DMS53 treated with DMSO at 0.1 percent for 48 hours (cell line): ENCODE data around the gene ADAMTSL1.

Source experiments
- DNase-seq: peaks from one replicate; lab custom pipeline; 2025; ENCODE audit not compliant: unreplicated experiment; lab: John Stamatoyannopoulos, UW

Gene ADAMTSL1

GRCh38 chr9:18466101-18466500 is 7.9 kb upstream of the ADAMTSL1 start:
- DNase-seq = no peak

DNA sequence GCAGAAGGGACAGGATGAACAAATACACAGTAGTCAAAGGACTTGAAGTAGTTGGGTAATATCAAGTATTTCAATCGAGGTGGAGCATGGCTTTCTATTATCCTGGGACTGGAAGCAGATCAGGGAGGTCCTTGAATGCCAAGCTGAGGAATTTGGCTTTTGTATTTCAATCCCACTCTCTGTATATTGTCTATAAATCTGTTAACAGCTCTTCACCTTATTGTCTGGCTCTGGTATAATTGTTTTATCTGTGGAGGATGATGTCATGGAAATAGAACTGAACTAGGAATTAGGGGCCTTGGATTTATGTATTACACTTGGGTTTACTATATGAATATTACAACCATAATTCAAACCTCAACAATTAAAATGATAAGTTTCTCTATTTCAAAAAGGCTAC is 6.3 kb upstream of the ADAMTSL1 start:
- no peak for DNase-seq

- DNase-seq = no peak
These were observed 1.5 kb upstream of the ADAMTSL1 start for GRCh38 chr9:18472435-18472834.

- no peak for DNase-seq
These were observed 1.1 kb upstream of the ADAMTSL1 start for GRCh38 chr9:18472841-18473251.

DNA sequence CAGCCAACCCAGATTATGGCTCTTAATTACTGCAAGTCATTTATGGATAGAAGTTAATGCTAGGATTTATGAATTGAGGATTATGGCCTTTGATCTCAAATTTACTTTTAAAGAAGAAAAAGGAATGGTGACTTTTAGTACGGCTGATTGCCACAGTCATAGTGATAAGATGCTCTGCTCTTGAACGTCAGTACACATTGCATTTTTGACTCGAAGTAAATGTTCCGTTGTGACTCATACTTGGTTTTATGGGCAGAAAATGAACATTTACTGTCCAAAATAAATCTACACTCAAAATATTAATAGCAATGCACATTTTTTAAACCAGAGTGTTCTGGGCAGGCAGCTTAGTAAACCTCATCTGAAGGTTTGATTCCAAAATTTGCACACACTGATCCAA is 830 bp downstream of the ADAMTSL1 start:
- no peak for DNase-seq

GRCh38 chr9:18477121-18477660 is 3.2 kb downstream of the ADAMTSL1 start:
- no peak for DNase-seq

DNA sequence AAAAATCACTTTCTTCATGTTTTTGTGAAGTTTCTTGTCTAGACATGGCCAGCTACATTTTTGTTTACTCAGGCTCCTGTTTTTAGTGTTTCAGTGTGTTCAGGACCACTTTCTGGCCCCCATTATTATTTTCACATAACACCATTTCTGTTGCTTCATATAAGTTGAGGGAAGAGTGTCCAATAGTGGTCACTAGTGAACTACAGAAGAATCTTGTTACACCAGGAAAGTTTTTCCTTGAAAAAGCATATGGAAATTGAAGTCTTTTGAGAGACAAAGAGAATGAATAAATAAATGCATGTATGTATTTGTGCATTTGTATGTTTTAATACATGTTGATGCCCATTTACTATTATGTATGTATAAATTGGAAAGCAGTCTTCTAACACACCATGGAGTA is 3.8 kb downstream of the ADAMTSL1 start:
- no peak for DNase-seq

- DNase-seq = no peak
These were observed 4.8 kb downstream of the ADAMTSL1 start for GRCh38 chr9:18478501-18479361.

DNA sequence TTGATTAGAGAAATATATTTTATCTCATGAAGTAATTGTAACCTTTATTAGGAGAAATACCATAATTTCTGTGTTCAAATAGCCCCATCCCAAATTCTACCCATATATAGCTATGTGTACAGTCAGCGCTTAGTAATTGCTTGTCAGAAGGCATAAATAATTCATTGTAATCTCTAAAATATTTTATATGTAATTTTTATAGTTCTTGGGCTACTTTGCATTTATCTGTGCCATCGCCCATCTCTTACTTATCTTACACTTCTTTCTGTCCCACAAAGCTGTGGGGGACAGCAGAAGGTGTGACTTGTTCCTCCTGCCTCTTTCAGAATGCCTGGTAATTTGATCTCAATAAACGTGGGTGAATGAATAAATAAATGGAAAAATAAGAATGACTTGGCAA is 5.5 kb downstream of the ADAMTSL1 start:
- no peak for DNase-seq

DNA sequence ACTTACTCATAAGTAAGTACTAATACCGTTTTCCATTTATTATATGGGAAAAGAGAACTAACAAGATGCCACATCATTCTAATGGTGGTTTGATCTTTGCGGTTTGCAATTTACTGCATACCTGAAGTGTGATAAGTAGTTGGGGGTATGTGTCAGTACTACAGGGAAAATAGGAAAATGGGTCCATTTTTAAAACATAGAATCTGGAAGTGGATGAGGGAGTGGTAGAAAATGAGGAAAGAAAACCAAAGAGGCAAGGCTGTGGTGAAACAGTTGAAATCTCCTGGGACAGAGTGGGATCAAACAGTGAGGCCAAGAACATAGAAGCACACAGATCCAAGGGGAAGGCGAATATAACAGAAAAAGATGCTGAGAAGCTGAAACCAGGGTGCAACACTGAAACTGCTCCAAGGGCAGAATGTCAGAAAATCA is 6.7 kb downstream of the ADAMTSL1 start:
- no peak for DNase-seq

GRCh38 chr9:18482371-18482770 is 8.4 kb downstream of the ADAMTSL1 start:
- DNase-seq = no peak

GRCh38 chr9:18485714-18486113 is 11.8 kb downstream of the ADAMTSL1 start:
- no peak for DNase-seq

DNA sequence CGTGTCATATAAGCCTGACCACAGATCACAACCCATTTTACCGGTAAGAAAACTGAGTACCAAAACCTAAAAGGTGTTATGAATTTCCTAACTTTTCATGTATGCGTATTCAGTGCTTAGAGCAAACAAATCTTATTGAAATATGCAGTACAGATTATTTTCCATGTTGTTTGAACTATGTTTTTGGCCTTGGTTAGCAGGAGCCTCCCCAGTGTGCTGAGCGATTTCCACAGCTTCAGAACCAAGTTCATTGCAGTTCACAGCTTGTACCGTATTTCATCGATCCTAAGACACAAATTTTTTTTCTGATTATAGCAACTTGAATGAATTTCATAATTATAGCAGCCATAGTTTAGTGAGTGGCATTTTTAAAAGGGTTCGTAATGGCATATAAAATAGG is 13.7 kb downstream of the ADAMTSL1 start:
- DNase-seq = no peak

DNA sequence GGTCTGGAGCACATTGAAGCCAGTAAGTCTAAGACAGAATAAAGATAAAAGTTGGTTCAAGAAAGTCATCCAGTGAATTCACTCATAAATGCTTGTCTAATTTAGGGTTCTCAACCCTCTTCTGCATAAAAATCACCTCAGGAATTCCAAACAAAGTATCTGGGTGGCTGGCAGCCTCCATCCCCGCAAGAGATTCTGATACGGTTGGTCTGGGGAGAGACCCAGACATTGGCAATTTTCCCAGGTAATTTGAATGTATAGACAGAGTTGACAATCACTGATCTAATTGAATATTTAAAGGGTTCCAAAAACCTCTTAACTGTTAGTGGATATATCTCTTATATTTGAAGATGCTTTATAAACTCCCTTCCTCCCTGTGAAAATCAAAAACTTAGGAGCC is 14.9 kb downstream of the ADAMTSL1 start:
- no peak for DNase-seq

DNA sequence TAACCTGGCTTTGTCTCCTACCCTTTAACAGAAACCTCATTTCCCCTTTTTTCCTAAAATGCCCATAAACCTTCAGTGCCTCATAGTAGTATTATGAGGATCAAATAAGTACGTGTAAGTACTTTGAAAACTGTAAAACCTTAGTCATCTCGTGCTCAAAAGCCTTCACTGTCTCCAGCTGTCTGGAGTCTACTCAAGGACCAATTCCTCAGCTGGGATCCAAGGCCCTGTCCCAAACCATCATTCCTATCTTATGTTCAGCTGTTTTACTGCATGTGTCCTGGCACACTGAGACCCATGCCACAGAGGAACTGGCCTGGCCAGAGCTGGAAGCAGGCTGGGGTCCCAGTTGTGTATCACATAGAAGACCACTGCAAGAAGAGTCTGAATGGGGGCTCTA is 15.9 kb downstream of the ADAMTSL1 start:
- no peak for DNase-seq

DNA sequence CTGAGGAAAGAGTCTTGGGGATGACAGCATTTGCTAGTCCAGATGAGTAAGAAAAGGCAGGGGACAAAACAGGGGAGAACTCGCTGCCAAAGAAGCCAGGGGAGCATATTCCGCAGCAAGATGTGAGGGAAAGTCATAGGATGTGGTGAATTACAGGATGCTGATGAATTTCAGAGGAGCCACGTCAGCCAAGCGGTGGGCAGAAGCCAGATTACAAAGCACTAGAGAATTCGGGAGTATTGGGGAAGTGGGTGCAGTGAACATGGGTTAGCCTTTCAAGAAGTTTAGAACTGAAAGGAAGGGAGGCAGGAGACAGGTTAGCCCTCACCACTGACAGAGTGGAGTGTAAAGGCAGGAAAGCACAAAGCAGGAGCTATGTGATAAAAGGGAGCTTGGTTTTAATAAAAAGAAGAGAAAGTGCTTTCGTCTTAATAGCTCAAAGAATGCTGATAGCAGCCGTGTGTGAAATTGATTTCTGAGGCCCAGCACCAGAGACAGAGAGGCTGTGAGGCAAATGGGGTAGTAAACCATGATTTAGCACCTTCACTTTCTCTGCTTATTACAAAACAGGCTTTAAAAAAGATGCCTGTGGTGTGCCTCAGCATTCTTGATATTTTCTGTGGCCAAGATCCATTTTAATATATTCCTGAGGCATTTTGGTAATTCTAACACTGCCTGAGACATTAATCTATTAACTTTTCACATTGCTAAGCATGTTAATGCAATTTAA is 16.9 kb downstream of the ADAMTSL1 start:
- no peak for DNase-seq

DNA sequence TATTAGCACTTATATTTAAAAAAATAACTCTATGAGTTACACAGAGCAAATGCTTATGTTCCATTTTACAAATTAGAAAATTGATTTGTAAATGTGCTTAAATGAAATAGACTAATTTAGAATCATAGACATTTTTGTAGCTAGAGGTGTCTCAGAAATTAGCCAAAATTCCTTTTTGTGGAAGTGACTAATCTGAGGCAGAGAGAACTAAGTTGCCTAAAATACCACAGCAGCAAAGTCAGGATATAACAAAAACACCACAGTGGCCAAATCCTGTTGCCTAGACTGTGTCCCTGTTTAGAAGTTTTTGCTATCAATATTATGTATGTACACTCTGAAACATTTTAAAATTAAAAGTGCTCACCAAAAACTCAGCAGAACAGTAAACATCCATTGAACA is 18.7 kb downstream of the ADAMTSL1 start:
- DNase-seq = no peak

GRCh38 chr9:18493451-18493993 is 19.6 kb downstream of the ADAMTSL1 start:
- peak; percentile 56 for DNase-seq

GRCh38 chr9:18495065-18495464 is 21.1 kb downstream of the ADAMTSL1 start:
- DNase-seq = no peak

DNA sequence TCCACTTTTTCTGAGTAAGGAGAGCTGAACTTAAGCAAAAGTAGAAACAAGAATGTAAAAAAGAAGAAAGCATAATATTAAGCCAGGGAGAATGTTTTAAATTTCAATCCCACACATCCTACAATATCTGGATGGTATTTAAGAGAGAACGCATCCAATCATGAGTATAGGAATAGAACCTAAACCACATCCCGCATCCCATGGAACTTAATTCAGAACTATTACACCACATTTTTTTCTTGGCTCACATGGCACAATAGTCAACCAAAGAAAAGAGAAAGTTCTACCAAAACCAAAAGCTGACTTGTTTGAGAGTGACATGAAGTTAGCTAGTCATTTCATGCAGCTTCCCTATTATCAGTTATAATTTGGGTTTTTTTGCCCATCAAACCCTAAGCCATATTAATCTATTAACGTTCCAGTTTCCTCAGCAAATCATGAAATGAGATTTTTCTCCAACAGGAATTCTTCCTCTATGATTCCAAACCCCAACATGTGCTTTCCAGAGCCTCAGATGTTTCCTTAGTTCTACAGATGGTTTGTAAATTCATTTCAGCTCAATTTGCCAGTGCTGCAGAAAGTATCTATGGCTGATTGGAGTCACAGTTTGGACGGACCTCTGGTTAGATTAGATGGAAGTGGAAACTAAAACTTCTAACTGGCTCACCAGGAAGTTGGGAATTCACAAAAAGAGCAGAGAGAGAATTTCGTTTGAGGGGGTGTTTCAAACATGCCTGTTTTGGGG is 22.5 kb downstream of the ADAMTSL1 start:
- no peak for DNase-seq

DNA sequence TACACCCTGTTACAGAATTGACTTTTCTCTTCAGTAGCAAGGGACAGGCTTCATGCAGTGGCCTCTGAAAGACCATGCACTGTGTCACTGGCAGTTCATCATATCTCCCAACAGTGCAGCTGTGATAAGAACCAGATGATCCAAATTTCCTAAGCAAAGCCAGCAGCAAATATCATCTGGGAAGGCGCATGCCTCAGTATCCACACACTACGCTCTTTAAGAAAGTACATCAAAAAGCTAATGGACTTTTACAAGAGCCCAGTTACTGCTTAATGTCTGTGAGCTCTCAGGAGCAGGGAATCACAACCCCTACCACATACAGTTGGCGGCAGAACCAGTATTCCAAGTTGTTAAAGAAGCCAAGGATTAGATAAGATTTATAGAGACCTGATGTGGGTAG is 25.1 kb downstream of the ADAMTSL1 start:
- DNase-seq = no peak
